Prostate gland (tissue), 2 donors: Measurements from ENCODE around the gene PRMT7.

Source experiments
- CTCF ChIP-seq, 4 experiments: fragments of 200-600 bp in 2 of 4; fragments of 450-650 bp in 2 of 4; sonication (generic) in 2 of 4; IDR thresholded peaks; 1 replicate in 3 of 4; 2 replicates in 1 of 4; pipeline ENCODE4 v1.5.1; 2016 to 2019; ENCODE audit warnings: antibody characterized with exemption in 4 of 4, mild to moderate bottlenecking in 2 of 4, moderate library complexity in 2 of 4
- POLR2A ChIP-seq: fragments of 450-650 bp; IDR thresholded peaks from one replicate; pipeline ENCODE4 v1.6.1; 2016; ENCODE audit warnings: antibody characterized with exemption, mild to moderate bottlenecking
- POLR2AphosphoS5 ChIP-seq: sonication (generic); formaldehyde crosslinking; IDR thresholded peaks from one replicate; pipeline ENCODE4 v1.6.1; 2017; ENCODE audit warnings: antibody characterized with exemption

DNA sequence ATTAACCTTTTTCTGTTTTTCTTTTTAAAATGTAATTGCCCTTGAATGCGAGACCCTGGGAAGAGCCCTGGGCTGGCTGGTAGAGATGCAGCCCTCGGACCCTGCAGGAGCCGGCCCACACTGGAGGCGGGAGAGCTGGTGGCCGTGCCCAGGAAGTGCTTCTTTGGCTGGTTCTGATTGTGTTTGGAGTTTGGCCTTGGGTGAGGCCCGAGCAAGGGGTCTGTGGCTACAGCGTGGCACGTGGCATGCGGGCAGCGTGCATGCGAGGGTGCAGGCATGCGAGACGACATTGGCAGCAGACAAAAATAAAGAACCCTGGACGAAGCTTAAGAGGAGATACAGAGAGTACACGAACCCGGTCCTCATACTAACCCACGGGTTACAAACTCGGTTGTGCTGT, 49.7 kb downstream of the PRMT7 start:
- TF ChIP-seq POLR2A (no peak), CTCF (IDR thresholded peaks at IDR 0.05) (no peak), POLR2AphosphoS5 (no peak)
